GM21737 (cell line): Measurements from ENCODE around the gene NAP1L1.

ENCODE experiments used
- ATAC-seq: cut with Tn5 transposase; IDR thresholded peaks from one replicate; pipeline ENCODE4 v1.9.1; 2021; ENCODE audit warnings: mild to moderate bottlenecking, moderate library complexity; ENCODE audit not compliant: unreplicated experiment

The NAP1L1 gene

DNA sequence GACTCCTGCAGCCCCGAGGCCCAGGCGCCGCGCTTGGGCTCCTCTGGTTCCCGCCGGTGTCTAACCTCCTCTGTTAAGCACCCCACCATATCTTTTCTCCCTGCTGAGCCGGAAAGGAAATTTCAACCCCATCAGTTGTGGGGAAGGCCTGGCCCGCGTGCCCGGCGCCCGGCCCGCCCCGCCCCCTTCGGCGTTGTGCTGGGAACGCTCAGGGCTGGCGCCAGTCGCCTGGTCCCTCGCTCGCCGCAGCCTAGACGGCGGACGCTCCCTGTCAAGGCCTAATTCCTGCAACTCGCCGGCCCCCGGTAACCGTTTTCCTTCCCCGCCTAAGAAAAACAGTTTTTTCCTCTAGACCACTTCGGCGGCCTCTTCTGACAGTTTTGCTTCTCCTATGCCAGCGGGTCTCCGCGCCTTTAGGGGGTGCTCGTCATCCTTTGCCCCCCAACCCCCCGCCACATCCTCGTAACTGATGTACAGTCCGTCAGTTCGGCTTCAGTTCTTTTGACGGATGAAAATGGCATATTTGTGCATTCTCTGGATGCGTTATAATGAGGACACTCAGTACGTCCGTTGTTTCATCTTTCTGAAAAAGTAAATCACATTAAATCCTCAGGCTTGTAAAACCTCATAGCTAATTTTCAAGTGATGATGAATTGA lies 506 bp upstream of the NAP1L1 start:
- peak; percentile 55 for ATAC-seq

DNA sequence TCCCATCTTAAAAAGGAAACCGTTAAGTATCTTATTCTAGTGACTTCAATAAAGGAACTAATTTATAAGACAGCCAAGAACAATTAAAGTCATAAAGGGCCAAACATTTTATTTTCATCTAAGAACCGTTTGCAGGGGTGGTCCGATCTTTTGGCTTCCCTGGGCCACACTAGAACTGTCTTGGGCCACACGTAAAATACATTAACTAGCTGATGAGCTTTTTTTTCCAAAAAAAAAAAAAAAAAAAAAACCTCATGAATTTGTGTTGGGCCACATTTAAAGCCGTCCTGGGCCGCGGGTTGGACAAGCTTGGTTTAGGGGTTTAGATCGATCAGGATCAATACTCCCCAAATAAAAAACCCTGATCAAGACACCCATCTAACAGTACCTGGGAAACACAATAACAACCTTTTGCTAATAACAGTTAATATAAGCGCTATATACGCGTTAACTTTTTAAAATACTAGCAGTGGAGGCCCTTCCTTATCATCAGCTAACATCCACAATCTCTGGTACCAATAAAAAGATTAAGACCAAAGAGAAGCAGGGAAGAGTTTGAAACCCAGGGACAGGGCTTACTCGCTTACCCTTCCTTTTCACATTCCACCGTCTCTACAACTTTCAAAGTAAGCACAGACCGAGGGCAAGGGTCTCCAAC lies 1.1 kb downstream of the NAP1L1 start:
- ATAC-seq, result no peak

DNA sequence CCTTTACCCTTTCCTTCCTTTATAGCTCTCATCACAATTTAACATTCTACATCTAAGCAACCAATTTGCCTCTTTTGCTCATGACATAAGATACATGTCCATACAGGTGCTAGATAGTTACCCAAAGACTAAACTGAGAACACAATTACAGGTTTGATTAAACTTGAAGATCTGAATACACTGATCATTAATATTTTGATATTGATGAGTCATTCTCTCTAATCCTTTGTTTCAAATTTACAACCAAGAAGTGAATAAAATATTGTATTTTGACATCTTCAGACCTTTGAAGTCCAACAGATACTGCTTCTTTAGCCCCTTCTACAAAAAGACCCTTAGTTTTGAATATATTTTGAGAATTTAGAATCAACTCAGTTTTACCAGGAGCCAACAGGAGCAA lies 2.6 kb downstream of the NAP1L1 start:
- ATAC-seq, result no peak

DNA sequence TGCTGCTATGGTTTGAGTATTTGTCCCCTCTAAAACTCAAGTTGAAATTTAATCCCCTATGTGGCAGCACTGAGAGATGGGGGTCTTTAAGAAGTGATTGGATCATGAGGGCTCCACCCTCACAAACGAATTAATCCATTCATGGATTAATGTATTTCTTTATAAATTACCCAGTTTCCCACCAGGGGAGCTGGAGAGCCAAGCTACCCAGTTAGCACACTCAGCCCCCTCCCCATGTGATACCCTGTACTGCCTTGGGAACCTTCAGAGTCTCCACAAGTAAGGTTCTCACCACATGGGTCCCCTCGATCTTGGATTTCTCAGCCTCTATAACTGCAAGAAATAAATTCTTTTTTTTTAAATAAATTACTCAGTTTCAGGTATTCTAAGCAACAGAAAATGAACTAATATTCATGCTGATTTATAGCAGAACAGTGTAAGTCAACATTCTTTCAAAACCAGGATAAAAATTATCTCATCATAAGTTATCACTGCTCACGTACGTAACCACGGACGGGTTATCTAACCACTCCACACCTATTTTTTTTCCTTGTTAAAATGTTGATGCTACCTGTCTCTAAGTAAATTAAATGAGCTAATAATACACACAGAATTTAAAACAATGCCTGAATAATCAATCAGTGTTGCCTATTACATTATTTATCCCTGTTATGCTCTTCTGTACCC lies 3.6 kb downstream of the NAP1L1 start:
- no peak for ATAC-seq

DNA sequence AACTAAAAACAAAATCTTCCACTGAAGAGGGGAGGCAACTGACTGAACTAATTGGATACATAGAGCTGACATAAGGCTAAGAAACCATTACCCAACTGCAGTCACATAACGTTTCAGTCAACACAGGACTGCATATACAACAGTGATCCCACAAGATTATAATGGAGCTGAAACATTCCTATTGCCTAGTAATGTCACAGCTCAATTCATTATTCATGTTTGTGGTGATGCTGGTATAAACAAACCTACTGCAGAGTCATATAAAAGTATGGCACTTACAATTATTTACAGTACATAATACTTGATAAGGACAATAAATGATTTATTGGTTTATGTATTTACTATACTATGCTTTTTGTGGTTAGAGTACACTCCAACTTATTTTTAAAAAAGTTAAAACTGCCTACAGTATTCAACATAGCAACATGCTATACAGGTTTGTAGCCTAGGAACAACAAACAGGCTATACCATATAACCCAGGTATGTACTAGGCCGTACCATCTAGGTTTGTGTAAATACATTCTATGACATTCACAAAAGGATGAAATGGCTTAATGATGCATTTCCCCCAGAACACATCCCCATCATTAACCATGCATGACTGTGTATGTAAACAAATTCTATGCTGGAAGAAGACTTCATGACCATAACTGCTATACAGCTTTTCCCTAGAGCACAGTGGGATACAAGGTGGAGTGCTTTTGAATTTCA lies 4.3 kb downstream of the NAP1L1 start:
- ATAC-seq, result no peak

DNA sequence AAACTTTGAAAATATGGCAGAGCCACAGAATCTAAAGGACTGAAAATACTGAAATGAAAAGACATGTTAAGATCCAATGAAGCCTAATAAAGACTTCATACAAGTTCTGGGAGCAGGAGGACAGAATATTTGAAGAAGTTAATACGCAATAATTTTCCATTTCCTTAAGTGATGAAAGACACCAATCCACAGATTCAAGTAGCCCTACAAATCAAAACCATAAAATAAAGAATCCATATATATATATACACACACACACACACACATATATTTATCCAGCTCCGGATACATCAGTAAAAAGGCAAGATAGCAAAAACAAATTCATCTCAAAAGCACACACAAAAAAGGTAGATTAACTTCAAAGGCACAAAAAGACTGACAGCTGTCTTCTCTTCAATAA lies 5.7 kb downstream of the NAP1L1 start:
- no peak for ATAC-seq

DNA sequence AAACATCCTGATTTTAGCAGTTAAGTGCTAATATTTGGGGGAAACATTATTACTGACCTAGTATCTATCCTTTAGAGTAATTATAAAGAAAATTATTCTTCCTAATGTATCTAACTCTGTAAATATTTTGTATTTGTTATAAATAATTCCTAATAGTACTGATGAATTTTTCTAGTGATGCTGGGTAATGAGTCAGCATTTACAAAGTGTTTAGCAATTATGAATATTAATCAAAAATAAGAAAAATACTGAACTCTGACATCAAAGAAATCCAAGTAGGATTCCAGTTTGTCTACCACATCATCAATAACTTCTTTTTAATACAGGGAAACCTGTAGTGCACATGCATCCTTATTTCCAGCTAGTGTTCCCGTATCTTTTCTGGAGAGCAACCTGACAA lies 9.0 kb downstream of the NAP1L1 start:
- no peak for ATAC-seq

DNA sequence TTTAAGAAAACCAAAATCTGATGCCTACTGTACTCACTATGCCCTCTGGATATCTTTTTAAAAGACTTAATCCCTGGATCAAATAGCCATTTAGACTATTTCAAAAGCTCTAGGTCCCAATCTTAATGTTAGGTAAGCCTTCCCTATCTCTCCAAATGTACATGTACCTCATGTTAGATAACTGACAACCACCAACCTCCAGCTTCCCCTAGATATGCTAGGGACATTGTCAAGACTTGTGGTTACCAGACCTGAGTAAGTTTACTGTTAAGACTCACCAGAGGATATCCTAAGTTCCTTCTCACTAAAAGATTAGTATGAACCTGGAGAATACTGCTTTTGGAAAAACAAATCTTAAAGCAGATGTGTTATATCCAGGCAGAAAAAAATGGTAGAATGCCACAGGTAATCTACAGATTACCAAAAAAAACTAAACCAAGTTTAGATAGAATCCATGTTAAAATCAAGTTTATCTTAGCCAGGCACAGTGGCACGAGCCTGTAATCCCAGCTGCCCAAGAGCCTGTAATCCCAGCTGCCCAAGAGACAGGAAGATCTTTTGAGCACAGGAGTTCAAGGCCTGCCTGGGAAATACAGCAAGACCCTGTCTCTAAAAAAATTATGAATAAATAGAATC lies 9.7 kb downstream of the NAP1L1 start:
- ATAC-seq, result no peak

DNA sequence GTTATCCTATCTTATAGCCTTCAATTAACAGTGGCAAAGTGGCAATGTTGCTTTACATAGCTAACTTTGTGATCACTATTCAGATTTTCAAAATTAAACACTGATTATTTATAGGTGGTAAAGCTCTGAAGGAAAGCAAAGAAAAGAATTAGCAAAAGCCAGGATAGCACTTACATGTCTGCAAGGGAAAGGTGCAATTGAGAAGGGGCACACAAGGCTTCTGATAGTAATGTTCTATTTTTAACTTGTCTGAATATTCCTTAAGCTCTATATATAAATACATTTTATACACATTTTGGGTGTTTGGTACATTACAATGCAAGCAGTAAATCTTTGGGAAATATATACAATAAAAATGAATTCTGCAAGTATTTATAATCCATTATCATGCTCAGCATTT lies 10.9 kb downstream of the NAP1L1 start:
- ATAC-seq, result no peak

DNA sequence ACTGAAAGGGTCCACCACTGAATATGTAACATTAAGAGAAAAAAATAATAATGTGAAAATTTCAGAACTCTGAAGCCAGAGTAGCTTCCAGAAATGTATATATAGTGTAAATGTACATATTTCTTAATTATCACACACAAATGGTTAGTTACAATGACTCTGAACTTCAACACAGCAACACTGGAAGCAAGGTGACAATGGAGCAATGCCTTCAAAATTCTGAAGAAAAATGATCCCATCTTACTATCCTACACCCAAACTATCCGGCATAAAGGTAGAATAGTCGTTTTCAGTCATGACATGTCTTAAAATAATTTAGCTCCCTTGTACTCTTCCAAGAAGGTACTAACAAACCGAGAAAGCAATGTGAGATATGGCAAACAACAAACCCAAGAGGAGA lies 11.9 kb downstream of the NAP1L1 start:
- ATAC-seq, result no peak

DNA sequence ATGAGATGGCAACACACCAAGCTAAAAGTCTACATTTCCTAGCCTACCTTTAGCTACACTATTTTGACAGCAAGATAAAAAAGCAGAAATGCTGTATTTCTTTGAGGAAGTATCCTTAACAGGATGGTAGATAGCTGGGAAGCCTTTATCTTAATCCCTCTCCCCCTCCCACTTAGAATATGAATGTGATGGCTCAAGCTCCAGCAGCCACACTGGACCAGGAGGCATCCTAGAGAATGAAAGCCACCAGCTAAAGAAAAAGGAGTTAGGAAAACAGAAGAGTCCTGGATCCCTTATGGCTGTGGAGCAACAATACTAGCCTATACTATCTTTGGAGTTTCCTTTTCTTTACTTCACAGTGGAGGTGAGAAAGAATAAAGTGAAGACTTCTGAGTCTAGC lies 15.1 kb downstream of the NAP1L1 start:
- ATAC-seq, result no peak

DNA sequence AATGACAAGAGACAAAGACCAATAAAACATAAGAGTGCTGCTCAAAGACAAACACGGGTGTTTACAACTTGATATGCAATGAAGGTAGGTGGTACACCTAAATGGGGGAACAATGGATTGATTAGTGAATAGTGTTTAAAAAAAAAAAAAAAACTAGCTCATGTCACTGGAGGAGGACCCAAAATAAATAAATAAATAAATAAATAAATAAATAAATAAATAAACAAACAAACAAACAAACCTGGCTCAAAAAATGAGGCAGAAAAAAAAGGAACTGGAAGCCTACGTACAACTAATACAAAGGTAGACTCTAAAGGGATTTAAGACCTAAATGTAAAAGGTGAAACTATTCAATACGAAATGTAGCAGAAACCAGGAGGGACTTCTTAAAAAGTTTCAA lies 18.6 kb downstream of the NAP1L1 start:
- ATAC-seq, result no peak

DNA sequence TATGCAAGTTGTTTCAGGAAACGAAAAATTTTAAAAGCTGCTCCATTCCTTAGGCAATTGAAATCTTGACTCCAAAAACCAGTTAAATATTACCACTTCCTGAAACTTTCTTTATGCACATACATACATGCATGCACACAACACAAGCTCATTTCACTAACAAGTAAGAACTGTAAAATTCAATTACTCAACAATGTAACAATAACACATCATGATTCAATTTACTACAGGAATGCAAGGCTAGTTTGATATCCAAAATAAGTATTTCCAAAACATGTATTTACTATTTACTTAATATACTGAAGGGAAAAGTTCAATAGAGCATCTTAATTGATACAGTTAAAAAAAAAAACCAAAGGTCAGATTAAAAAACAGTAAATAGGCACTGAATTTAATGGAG lies 19.6 kb downstream of the NAP1L1 start:
- no peak for ATAC-seq

DNA sequence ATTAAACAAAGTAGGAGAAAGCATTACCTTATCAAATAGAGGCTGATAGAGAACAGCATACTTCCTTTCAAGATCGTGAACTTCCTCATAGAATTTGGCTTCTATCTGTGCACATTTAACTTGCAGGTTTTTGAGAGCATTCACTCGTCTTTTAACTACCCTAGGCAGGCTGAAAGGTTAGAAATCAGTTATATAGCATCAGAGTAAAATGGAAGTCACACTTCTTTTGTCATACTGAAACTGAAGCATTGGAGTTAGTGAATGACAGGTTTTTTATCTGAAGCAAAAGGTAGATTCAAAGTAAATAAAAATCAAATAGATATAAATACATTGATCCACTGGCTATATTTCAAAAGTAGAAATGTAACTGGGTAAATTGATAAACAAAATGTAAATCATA lies 24.4 kb downstream of the NAP1L1 start:
- no peak for ATAC-seq

DNA sequence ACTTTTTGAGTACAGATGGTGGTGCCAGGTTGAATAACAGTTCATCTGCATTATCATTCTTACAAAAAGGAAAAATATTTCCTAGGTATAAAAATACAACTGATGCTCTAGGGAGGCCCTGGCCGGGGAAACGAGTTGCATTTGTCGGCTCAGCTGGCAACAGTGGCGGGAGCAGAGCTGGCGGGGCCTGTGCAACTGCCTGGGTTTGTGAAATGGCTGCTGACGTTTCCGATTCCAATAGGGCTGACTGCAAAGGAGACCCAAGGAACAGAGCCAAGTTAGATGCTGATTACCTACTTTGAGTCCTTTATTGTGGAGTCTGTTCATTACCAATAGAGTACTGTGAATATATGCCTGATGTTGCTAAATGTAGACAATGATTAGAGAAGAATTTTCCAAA lies 27.2 kb downstream of the NAP1L1 start:
- ATAC-seq, result no peak

DNA sequence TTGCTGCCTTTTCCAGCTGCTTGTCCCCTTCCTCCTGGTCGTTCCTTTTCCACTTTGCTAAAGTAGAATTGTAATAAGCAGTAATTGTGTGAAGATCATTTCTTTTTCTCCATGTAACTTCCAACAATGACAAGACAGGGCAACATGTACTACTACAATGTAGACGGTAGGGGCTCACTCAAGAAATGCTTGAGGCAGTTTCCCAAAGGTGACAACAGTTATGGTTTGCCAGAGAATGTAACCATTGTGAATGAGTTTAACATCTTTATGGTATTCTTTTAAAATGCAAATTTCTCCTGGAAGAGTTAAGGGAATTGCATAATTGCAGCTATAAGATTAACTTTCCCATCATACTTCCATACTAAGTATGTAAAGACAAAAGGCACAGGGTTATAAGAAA lies 29.1 kb downstream of the NAP1L1 start:
- ATAC-seq, result no peak

DNA sequence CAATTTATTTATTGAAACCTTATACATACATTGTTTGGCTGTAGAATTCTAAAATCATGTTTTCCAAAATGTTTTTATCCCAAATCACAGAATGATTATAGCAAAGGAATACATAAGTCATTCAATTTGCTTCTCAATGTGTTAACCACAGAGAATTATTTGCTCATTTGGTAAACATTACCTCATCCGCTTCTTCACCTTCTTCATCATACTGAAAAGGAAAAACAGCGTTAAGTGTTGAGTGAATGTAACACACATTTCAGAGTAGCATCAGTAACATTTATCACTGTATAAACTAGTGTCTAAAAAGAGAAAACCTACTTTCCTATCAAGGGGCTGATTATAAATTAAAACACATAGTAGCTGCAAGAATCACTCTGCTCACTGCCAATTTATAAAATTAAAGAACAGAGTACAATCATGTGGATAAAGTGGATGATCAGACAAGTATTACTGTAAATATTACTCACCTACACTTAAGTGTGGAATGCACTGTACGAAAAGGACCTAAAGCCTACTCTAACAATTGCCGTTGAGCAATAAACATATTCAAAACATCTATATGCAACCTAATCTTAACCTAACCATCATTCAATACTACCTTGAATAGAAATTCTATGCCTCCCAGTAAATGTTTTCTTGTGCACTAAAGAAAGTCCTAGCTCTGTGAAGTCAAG lies 34.8 kb downstream of the NAP1L1 start:
- ATAC-seq, result no peak

DNA sequence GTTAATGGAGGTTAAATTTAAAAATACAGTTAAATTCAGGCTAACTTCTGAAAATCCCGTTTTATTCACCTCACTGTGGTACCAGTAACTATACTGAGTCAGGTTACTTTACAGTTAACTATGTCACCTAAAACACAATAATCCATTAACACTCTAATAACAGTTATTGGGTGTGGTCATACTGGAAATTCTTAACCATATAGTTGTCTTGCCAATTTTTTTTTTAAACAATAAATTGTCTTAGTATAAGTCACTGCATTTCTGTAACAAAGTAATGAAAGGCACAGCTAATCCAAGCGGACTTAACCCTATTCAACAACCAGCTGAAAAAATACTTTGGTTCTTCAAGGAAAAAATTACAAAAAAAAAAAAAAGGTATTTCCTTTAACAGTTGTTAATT lies 36.7 kb downstream of the NAP1L1 start:
- ATAC-seq, result no peak

DNA sequence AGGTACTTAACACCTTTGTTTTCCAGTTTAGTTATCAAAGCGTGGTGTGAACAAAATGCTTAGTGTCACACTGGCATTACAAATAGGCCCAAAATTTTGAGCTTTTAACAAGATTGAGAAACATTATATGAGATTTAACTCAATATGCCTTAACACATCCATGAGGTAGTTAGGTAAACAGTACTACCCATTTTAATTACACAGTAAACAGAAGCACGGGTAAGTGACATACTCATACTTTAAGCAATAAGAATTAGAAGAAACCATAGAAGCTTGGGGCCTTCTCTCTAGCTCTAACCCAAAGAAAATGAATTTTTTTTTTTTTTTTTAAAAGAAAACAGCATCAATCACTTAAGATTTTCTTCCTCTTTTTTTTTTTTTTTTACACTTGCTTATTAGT lies 37.4 kb downstream of the NAP1L1 start:
- ATAC-seq, result no peak

DNA sequence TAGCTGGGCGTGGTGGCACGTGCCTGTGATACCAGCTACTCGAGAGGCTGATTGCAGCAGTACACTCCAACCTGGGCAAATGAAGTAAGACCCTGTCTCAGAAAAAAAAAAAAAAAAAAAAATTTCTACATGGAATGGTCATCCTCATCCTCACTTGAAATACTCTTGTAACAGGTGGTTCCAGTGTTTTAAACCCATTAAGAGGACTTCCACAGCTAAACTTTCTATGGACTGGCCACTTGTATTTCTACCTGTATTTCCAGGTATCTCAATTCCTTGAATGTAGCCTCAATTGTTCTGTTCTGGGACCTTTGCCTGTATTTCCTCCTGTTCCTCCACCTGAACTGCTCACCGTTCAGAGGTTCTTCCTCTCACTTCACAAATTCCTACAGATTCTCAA lies 41.1 kb downstream of the NAP1L1 start:
- ATAC-seq, result no peak

DNA sequence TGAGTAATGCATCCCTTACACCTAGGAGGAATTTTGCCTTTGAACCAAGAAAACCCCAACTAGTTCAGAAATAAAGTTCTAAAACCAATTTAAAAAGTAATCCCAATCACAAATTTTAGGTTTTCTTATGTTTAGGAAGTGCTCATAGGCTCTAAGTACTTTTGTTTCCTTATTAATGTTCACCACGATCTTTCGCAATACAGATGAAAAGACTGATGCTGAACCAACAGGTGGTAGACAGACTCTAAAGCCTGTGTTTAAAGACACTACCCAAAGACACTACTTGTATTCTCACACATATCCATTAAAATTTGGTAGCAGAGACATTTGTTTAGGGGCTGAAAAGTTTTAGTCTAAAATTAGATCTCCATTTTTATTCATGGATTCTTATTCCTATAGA lies 42.3 kb downstream of the NAP1L1 start:
- ATAC-seq, result no peak
